OCI-M1 (cell line): ENCODE results near the gene PHF8.

ENCODE experiments used
- DNase-seq: peaks from one replicate; lab custom pipeline; 2025; lab: John Stamatoyannopoulos, UW

The PHF8 gene

GRCh38 chrX:54012830-54013500, 31.3 kb downstream of the PHF8 start:
- DNase-seq = no peak

- DNase-seq = peak; percentile 1
Measured at GRCh38 chrX:54007682-54008081, 36.6 kb downstream of the PHF8 start.

- DNase-seq = no peak
Measured at GRCh38 chrX:53997724-53998123, 46.5 kb downstream of the PHF8 start.

GRCh38 chrX:53992589-53992988, 51.7 kb downstream of the PHF8 start:
- DNase-seq = no peak

GRCh38 chrX:53990171-53990570, 54.1 kb downstream of the PHF8 start:
- DNase-seq = no peak

GRCh38 chrX:53984895-53985294, 59.4 kb downstream of the PHF8 start:
- no peak for DNase-seq

GRCh38 chrX:53974529-53974928, 69.7 kb downstream of the PHF8 start:
- no peak for DNase-seq

- DNase-seq = no peak
Measured at GRCh38 chrX:53969540-53969939, 74.7 kb downstream of the PHF8 start.

- DNase-seq = no peak
Measured at GRCh38 chrX:53950130-53950733, 94.0 kb downstream of the PHF8 start.

GRCh38 chrX:53940180-53940579, 104.1 kb downstream of the PHF8 start:
- DNase-seq = no peak

GRCh38 chrX:53939127-53939526, 105.1 kb downstream of the PHF8 start:
- DNase-seq = no peak

- DNase-seq = peak; percentile 39
Measured at GRCh38 chrX:53930515-53931380, 113.5 kb downstream of the PHF8 start.

- no peak for DNase-seq
Measured at GRCh38 chrX:53926030-53926429, 118.2 kb downstream of the PHF8 start.

- DNase-seq = peak; percentile 7
Measured at GRCh38 chrX:53918702-53919101, 125.6 kb downstream of the PHF8 start.

GRCh38 chrX:53900623-53901022, 143.7 kb downstream of the PHF8 start:
- no peak for DNase-seq

GRCh38 chrX:53895270-53895669, 149.0 kb downstream of the PHF8 start:
- DNase-seq = no peak
